Endothelial cell of umbilical vein (primary cell): ENCODE results near the gene PARD3B. TPM values are rescaled to one million over a fixed set of nuclear protein-coding genes. Genes with fewer than 3 reads are reported as not detected.

Experiments
- BruUV-seq: library from RNA; stranded (reverse); fragments of 400-500 nt; replicated peaks from 2 replicates; lab custom pipeline; 2021; lab: Mats Ljungman, UMichigan
- CTCF ChIA-PET: fragments of 300-600, 350-600 bp; sonication (Branson Sonifier 250); formaldehyde crosslinking; loops from one replicate; lab custom pipeline; 2021; ENCODE audit warnings: antibody characterized with exemption, inconsistent platforms; lab: Charles Lee
- POLR2A ChIA-PET: fragments of 300-600, 350-600 bp; sonication (Branson Sonifier 250); formaldehyde crosslinking; loops from one replicate; lab custom pipeline; 2021; ENCODE audit warnings: antibody characterized with exemption, inconsistent platforms; lab: Charles Lee
- DNase-seq: peaks from one replicate; pipeline ENCODE4 v3.0.0-alpha.2; 2011; ENCODE audit warnings: low read depth, low spot score
- FAIRE-seq: peaks from 2 replicates; lab custom pipeline; 2011; peaks lifted over from hg19 to GRCh38; lab: Jason Lieb, UNC
- H2AFZ ChIP-seq: 2 replicates; pipeline ENCODE4 v1.6.0; 2012; ENCODE audit warnings: low read depth, low read length, control low read depth, inconsistent platforms
- H3K27ac ChIP-seq: 2 replicates; pipeline ENCODE4 v1.5.1; 2011; ENCODE audit warnings: low read depth, mild to moderate bottlenecking, control low read depth, low read length, moderate library complexity; ENCODE audit not compliant: insufficient read depth
- H3K27me3 ChIP-seq, 2 experiments: 2 replicates each; pipeline versions ENCODE4 v1.6.0 to v1.6.1; 2011; ENCODE audit warnings: low read length in 2 of 2, mixed read lengths in 1 of 2; ENCODE audit not compliant: control insufficient read depth in 2 of 2, insufficient read depth in 2 of 2
- H3K36me3 ChIP-seq, 2 experiments: 2 replicates in 1 of 2; 3 replicates in 1 of 2; pipeline ENCODE4 v1.5.1; 2011; ENCODE audit warnings: low read length in 2 of 2, mild to moderate bottlenecking in 1 of 2, moderate library complexity in 1 of 2; ENCODE audit not compliant: control insufficient read depth in 2 of 2, insufficient read depth in 2 of 2; ENCODE audit errors: extremely low read depth in 1 of 2
- H3K4me1 ChIP-seq: 3 replicates; pipeline ENCODE4 v1.5.1; 2011; ENCODE audit warnings: mild to moderate bottlenecking, low read length; ENCODE audit not compliant: control insufficient read depth, insufficient read depth; ENCODE audit errors: extremely low read depth
- H3K4me2 ChIP-seq: 2 replicates; pipeline ENCODE4 v1.6.1; 2011; ENCODE audit warnings: low read length, control low read depth, mixed read lengths; ENCODE audit not compliant: insufficient read depth
- H3K4me3 ChIP-seq, 3 experiments: fragments of 200-600 bp in 1 of 3; sonication (generic), shearing (Covaris generic) in 1 of 3; replicated peaks in 1 of 3; 2 replicates each; pipeline ENCODE4 v1.5.1; 2011 to 2016; ENCODE audit warnings: control low read depth in 3 of 3, low read length in 3 of 3, mild to moderate bottlenecking in 2 of 3, inconsistent platforms in 1 of 3, low read depth in 1 of 3, moderate library complexity in 1 of 3; ENCODE audit not compliant: insufficient read depth in 1 of 3
- H3K79me2 ChIP-seq: 2 replicates; pipeline ENCODE4 v1.6.0; 2012; ENCODE audit warnings: low read length, inconsistent platforms; ENCODE audit not compliant: control insufficient read depth, insufficient read depth
- H3K9ac ChIP-seq: replicated peaks from 2 replicates; pipeline ENCODE3; 2011; ENCODE audit warnings: low read length, control low read depth; ENCODE audit not compliant: insufficient read depth; ENCODE audit errors: extremely low read depth
- H3K9me1 ChIP-seq: replicated peaks from 3 replicates; pipeline ENCODE4 v1.6.0; 2011; ENCODE audit warnings: mild to moderate bottlenecking, low read length; ENCODE audit not compliant: control insufficient read depth, insufficient read depth; ENCODE audit errors: extremely low read depth
- H3K9me3 ChIP-seq: replicated peaks from 2 replicates; pipeline ENCODE4 v1.5.1; 2012; ENCODE audit warnings: low read length, inconsistent platforms; ENCODE audit not compliant: control insufficient read depth, insufficient read depth
- H4K20me1 ChIP-seq: replicated peaks from 2 replicates; pipeline ENCODE3; 2011; ENCODE audit warnings: mild to moderate bottlenecking, low read length; ENCODE audit not compliant: control insufficient read depth, insufficient read depth; ENCODE audit errors: extremely low read depth
- CTCF ChIP-seq, 2 donors: IDR thresholded peaks; 1 replicate in 1 of 2; 2 replicates in 1 of 2; pipeline ENCODE4 v1.5.1; 2011; ENCODE audit warnings: low read length in 2 of 2, mild to moderate bottlenecking in 2 of 2, moderate library complexity in 2 of 2, control low read depth in 1 of 2, inconsistent platforms in 1 of 2, low read depth in 1 of 2; ENCODE audit not compliant: insufficient read depth in 1 of 2; ENCODE audit errors: extremely low read depth in 1 of 2
- EZH2 ChIP-seq: IDR thresholded peaks from 2 replicates; pipeline ENCODE4 v1.6.1; 2012; ENCODE audit warnings: borderline replicate concordance, low read depth, mild to moderate bottlenecking, moderate library complexity, low read length, inconsistent platforms; ENCODE audit not compliant: severe bottlenecking
- FOS ChIP-seq: IDR thresholded peaks from 2 replicates; pipeline ENCODE4 v1.6.1; 2011; ENCODE audit warnings: mild to moderate bottlenecking, low read length, moderate library complexity, borderline replicate concordance; ENCODE audit not compliant: insufficient read depth
- GATA2 ChIP-seq: IDR thresholded peaks from 2 replicates; pipeline ENCODE4 v1.7.0; 2011; ENCODE audit warnings: low read depth, mild to moderate bottlenecking, moderate library complexity, mixed read lengths, low read length; ENCODE audit not compliant: insufficient read length, insufficient read depth
- JUN ChIP-seq: IDR thresholded peaks from 2 replicates; pipeline ENCODE4 v1.6.1; 2011; ENCODE audit warnings: borderline replicate concordance, low read depth; ENCODE audit not compliant: insufficient read length, insufficient read depth
- MAX ChIP-seq: IDR thresholded peaks from 2 replicates; pipeline ENCODE4 v1.6.1; 2011; ENCODE audit not compliant: insufficient read depth, insufficient read length
- MYC ChIP-seq: IDR thresholded peaks from one replicate; pipeline ENCODE4 v1.6.1; 2011; ENCODE audit warnings: mild to moderate bottlenecking, low read depth, low read length
- POLR2A ChIP-seq: IDR thresholded peaks from 2 replicates; pipeline ENCODE4 v1.6.1; 2012; ENCODE audit warnings: low read depth, mild to moderate bottlenecking, control low read depth, low read length
- POLR2AphosphoS5 ChIP-seq: IDR thresholded peaks from 2 replicates; pipeline ENCODE4 v1.6.1; 2012; ENCODE audit warnings: low read depth, mild to moderate bottlenecking, control low read depth, low read length, moderate library complexity; ENCODE audit not compliant: insufficient read depth
- dilution Hi-C: fragments of 300-500 bp; cut with MboI; formaldehyde crosslinking; loops from one replicate; pipeline ENCODE4 v1.15.0; 2019; ENCODE audit warnings: low sequenced_read_pairs; ENCODE audit not compliant: extremely low pct_ligation_motif_present
- intact Hi-C: fragments of 100-400 bp; cut with micrococcal nuclease; formaldehyde crosslinking; loops from one replicate; pipeline ENCODE4 v1.10.0; 2022
- polyA plus RNA-seq, 4 experiments: library from polyadenylated mRNA; depleted of rRNA in 3 of 4; stranded (reverse) in 3 of 4; unstranded in 1 of 4; fragments of >200 nt; gene quantifications; 2 replicates each; pipeline versions ENCODE4 v1.2.1 to v1.2.3, GENCODE V29; 2011 to 2012; ENCODE audit warnings: missing spikeins in 1 of 4
- total RNA-seq: library from RNA; stranded (reverse); gene quantifications from 2 replicates; pipeline ENCODE4 v1.2.3, GENCODE V29; 2021

PARD3B gene
- total and polyA plus RNA-seq, 2 donors (not counting 3 experiments of a cell fraction or from before 2014, with no cell fraction given) = 2.2 to 30.9 TPM

- no peak overlapping the region for H3K4me2 ChIP-seq
- CTCF ChIA-PET = no interaction called here
- dilution Hi-C loops = no loop called here
- no peaks in the 10 kb centered on the region for H4K20me1 ChIP-seq
- no peak overlapping the region for H3K4me3 ChIP-seq
- H3K36me3 ChIP-seq = no peaks in the 10 kb centered on the region
- H3K9me3 ChIP-seq = no peaks in the 10 kb centered on the region
- intact Hi-C loops = no loop called here
- no peaks in the 10 kb centered on the region for H3K4me1 ChIP-seq
- no peak overlapping the region for H3K9ac ChIP-seq
- H3K79me2 ChIP-seq = no peaks in the 10 kb centered on the region
- H3K9me1 ChIP-seq = no peaks in the 10 kb centered on the region
- DNase-seq = no peak
- peak; percentile 46 for FAIRE-seq
- no peak overlapping the region for H3K27ac ChIP-seq
- no peaks in the 10 kb centered on the region for H3K27me3 ChIP-seq
- TF ChIP-seq GATA2 (no peak), CTCF (IDR thresholded peaks at IDR 0.05; ENCODE audit: extremely low read depth in 1 of 2, insufficient read depth in 1 of 2, low read depth in 1 of 2, low read length in 2 of 2) (no peak), POLR2AphosphoS5 (no peak), MYC (no peak), FOS (no peak), EZH2 (no peak), MAX (no peak), POLR2A (no peak), JUN (no peak)
- no TSS peak for BruUV-seq
- no peak overlapping the region for H2AFZ ChIP-seq
- POLR2A ChIA-PET = no interaction called here
Measured at GRCh38 chr2:205066081-205066480, 520.8 kb downstream of the PARD3B start.
